Natural killer cell (primary cell): Measurements from ENCODE around the gene CDH13. TPM values are rescaled to one million over a fixed set of nuclear protein-coding genes. Genes with fewer than 3 reads are reported as not detected.

Source experiments
- ATAC-seq, 3 donors: fragments of 150-1000 bp in 2 of 3; fragments of 200-7000 bp in 1 of 3; cut with Tn5 transposase; 1 replicate in 1 of 3; 2 replicates in 2 of 3; pipeline ENCODE4 v1.10.0; 2021; ENCODE audit warnings: mild to moderate bottlenecking in 2 of 3, moderate library complexity in 2 of 3
- DNase-seq, 2 donors: peaks; one replicate each; pipeline versions ENCODE4 v3.0.0 to v3.0.0-alpha.2; 2013 to 2021; ENCODE audit warnings: mixed read lengths in 1 of 2
- H3K27ac ChIP-seq: one replicate; pipeline ENCODE4 v1.5.1; 2013; ENCODE audit warnings: mild to moderate bottlenecking, low read length
- H3K27me3 ChIP-seq: one replicate; pipeline ENCODE4 v1.6.1; 2013; ENCODE audit warnings: low read length; ENCODE audit not compliant: control insufficient read depth, insufficient read depth
- H3K36me3 ChIP-seq: one replicate; pipeline ENCODE4 v1.6.1; 2013; ENCODE audit warnings: low read length; ENCODE audit not compliant: control insufficient read depth, insufficient read depth
- H3K4me1 ChIP-seq: one replicate; pipeline ENCODE4 v1.6.1; 2013; ENCODE audit warnings: low read length; ENCODE audit not compliant: control insufficient read depth, insufficient read depth
- H3K4me3 ChIP-seq: one replicate; pipeline ENCODE4 v1.5.1; 2013; ENCODE audit warnings: low read length
- H3K9me3 ChIP-seq: one replicate; pipeline ENCODE4 v1.6.1; 2013; ENCODE audit warnings: low read length; ENCODE audit not compliant: control insufficient read depth, insufficient read depth
- H3K27ac Mint-ChIP-seq, 2 donors: one replicate each; pipeline ENCODE4 v1.8.0; 2022; ENCODE audit warnings: mild to moderate bottlenecking in 2 of 2, mixed read lengths in 2 of 2, moderate library complexity in 1 of 2
- H3K27me3 Mint-ChIP-seq, 2 donors: one replicate each; pipeline ENCODE4 v1.8.0; 2022; ENCODE audit warnings: low read depth in 2 of 2, mixed read lengths in 2 of 2
- H3K36me3 Mint-ChIP-seq: one replicate; pipeline ENCODE4 v1.8.0; 2022; ENCODE audit warnings: mixed read lengths
- H3K4me1 Mint-ChIP-seq, 2 donors: one replicate each; pipeline ENCODE4 v1.8.0; 2022; ENCODE audit warnings: mixed read lengths in 2 of 2
- H3K4me3 Mint-ChIP-seq: one replicate; pipeline ENCODE4 v1.8.0; 2022; ENCODE audit warnings: mild to moderate bottlenecking, moderate library complexity, mixed read lengths
- H3K9me3 Mint-ChIP-seq, 2 donors: one replicate each; pipeline ENCODE4 v1.8.0; 2022; ENCODE audit warnings: mixed read lengths in 2 of 2
- WGBS: methylation state at CpG from one replicate; pipeline ENCODE4 v1.1.7; 2013; ENCODE audit warnings: missing lambda C conversion rate; ENCODE audit not compliant: insufficient coverage; 5-methylcytosine and 5-hydroxymethylcytosine counted together
- intact Hi-C: fragments of 100-400 bp; cut with micrococcal nuclease; formaldehyde crosslinking; loops from one replicate; pipeline ENCODE4 v1.14.2; 2022
- total RNA-seq, 4 donors: library from RNA; stranded (reverse); fragments of 120-200 nt in 1 of 4; gene quantifications; one replicate each; pipeline versions ENCODE4 v1.2.3 to v1.2.4, GENCODE V29; 2013 to 2022
- TF ChIP-seq, protein P1 (sequence below): fragments of 200-600 bp; IDR thresholded peaks from one replicate; pipeline ENCODE4 v1.8.0; 2022; ENCODE audit warnings: antibody characterized with exemption

The CDH13 gene
- total RNA-seq, 3 donors from 2014 or later (not counting 1 experiment from before 2014, with no cell fraction given), result not detected

DNA sequence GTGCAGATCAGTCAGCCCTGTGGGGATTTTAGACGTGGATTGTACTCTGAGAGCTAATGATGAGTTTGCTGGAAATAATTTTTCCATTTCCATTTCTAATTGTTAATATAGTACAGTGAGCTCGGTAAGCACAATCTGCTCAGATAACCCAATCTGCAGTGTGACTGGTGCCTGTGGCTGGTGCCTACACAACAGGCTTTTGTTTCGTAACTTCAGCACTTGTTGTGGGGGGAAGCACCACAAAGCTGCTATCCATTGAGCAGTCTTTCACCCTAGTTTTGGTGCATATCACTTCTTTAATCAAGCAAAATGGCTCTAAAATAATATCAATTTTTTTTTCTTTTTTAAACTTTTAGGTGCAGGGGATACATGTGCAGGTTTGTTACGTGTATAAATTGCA is 646.1 kb downstream of the CDH13 start:
- H3K27me3 Mint-ChIP-seq, result peaks cover 0 to 18% of the 10 kb centered on the region in 2 donors
- H3K4me3 ChIP-seq, result no peak overlapping the region
- WGBS, result 71% methylated on average over 3 of the region's 4 CpGs
- TF ChIP-seq, protein P1, sequence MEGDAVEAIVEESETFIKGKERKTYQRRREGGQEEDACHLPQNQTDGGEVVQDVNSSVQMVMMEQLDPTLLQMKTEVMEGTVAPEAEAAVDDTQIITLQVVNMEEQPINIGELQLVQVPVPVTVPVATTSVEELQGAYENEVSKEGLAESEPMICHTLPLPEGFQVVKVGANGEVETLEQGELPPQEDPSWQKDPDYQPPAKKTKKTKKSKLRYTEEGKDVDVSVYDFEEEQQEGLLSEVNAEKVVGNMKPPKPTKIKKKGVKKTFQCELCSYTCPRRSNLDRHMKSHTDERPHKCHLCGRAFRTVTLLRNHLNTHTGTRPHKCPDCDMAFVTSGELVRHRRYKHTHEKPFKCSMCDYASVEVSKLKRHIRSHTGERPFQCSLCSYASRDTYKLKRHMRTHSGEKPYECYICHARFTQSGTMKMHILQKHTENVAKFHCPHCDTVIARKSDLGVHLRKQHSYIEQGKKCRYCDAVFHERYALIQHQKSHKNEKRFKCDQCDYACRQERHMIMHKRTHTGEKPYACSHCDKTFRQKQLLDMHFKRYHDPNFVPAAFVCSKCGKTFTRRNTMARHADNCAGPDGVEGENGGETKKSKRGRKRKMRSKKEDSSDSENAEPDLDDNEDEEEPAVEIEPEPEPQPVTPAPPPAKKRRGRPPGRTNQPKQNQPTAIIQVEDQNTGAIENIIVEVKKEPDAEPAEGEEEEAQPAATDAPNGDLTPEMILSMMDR, result no peak
- DNase-seq (no peak), ATAC-seq (no peak)
- H3K27me3 ChIP-seq, result peaks cover 3% of the 10 kb centered on the region
- H3K36me3 Mint-ChIP-seq, result no peaks in the 10 kb centered on the region
- H3K4me3 Mint-ChIP-seq, result no peak overlapping the region
- no peaks in the 10 kb centered on the region for H3K4me1 ChIP-seq
- H3K27ac ChIP-seq, result no peak overlapping the region
- intact Hi-C loops, result loop anchor here (1.0 kb wide), 1 partner anchor 9 kb away; no protein-coding TSS in a partner anchor
- H3K4me1 Mint-ChIP-seq, result no peaks in the 10 kb centered on the region
- no peak overlapping the region for H3K27ac Mint-ChIP-seq
- H3K9me3 Mint-ChIP-seq, result peaks cover 0 to 2% of the 10 kb centered on the region in 2 donors
- H3K36me3 ChIP-seq, result no peaks in the 10 kb centered on the region
- no peaks in the 10 kb centered on the region for H3K9me3 ChIP-seq

DNA sequence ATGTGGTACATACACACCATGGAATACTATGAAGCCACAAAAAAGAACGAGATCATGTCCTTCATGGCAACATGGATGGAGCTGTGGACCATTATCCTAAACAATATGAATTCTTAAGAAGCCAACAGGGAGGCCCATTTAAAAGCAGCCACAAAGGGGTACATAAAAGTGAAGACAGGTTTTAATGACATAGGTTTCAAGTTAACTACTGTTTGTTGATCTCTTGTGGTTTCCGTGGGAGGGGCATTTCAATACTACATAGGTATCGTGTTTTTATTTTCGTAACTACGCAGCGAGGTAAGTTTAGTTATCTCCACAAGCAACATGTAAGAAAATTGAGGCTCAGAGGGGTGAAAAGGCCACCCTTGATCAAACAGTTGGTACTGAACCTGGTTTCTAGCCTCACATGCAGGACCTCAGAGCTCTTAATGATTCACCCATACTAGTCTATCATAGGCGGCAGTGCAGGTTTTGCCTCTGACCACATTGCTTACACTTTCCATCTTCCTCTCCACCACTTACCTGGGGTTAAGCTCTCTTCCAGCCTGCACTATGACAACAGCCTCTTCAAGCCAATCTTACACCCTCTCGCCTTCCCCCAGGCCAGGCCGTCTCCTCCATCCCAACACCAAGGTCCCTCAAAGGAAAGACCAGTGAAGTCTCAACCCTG is 646.9 kb downstream of the CDH13 start:
- Histone ChIP-seq H3K36me3 (no peaks in the 10 kb centered on the region), H3K4me3 (no peak overlapping the region), H3K9me3 (no peaks in the 10 kb centered on the region), H3K4me1 (no peaks in the 10 kb centered on the region), H3K27me3 (peaks cover 3% of the 10 kb centered on the region), H3K27ac (no peak overlapping the region)
- TF ChIP-seq, protein P1, result no peak
- H3K4me3 Mint-ChIP-seq, result no peak overlapping the region
- H3K27me3 Mint-ChIP-seq, result peaks cover 0 to 18% of the 10 kb centered on the region in 2 donors
- ATAC-seq, result no peak
- no peak overlapping the region for H3K27ac Mint-ChIP-seq
- H3K4me1 Mint-ChIP-seq, result no peaks in the 10 kb centered on the region
- no peaks in the 10 kb centered on the region for H3K36me3 Mint-ChIP-seq
- no peak for DNase-seq
- intact Hi-C loops, result loop anchor here (1.0 kb wide), 1 partner anchor 9 kb away; no protein-coding TSS in a partner anchor
- WGBS, result 95% methylated on average over 8 of the region's 9 CpGs
- peaks cover 0 to 2% of the 10 kb centered on the region in 2 donors for H3K9me3 Mint-ChIP-seq

DNA sequence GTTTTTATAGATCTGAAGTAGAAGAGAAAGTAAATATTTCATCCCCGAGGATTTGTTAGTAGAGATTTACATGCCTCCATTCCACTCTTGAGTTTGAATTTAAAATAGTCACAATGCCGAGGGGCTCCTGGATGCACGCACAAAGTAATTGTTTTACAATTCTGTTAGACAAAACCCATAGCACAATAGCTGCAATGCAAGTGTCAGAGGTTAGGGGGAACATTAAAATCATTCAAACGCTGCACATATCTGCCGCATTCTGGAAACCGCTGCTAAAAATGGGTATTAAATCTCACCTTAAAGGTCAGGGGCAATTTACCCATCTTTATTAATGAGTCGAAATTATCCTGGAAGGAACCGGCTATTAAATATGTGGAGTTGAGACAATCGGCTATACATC is 652.5 kb downstream of the CDH13 start:
- Histone ChIP-seq H3K27ac (no peak overlapping the region), H3K9me3 (no peaks in the 10 kb centered on the region), H3K4me3 (no peak overlapping the region), H3K4me1 (no peaks in the 10 kb centered on the region), H3K27me3 (no peaks in the 10 kb centered on the region), H3K36me3 (no peaks in the 10 kb centered on the region)
- H3K27me3 Mint-ChIP-seq, result peaks cover 0 to 3% of the 10 kb centered on the region in 2 donors
- H3K27ac Mint-ChIP-seq, result no peak overlapping the region
- H3K4me1 Mint-ChIP-seq, result no peaks in the 10 kb centered on the region
- H3K4me3 Mint-ChIP-seq, result no peak overlapping the region
- TF ChIP-seq, protein P1, result no peak
- ATAC-seq (no peak), DNase-seq (no peak)
- intact Hi-C loops, result no loop called here
- H3K36me3 Mint-ChIP-seq, result no peaks in the 10 kb centered on the region
- 98% methylated on average over 5 of the region's 9 CpGs for WGBS
- H3K9me3 Mint-ChIP-seq, result no peaks in the 10 kb centered on the region

DNA sequence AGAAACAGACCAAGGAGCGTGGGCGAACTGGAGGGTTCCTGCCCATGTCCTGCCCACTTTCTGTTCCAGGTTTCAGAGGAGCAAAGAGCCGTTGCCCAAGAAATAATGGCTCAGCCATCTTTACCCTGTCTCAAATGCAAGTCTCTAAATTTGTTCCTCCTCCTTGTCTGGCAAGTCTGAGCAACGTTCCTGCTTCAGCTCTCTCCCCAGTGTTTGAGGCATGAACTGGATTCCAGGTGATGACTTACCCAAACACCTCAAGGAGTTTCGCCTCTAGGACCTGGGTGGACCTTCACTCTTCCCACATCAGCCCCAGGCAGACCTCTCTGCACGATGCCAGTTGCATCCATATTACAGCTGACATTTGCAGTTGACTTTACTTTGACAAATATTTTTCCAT is 659.2 kb downstream of the CDH13 start:
- TF ChIP-seq, protein P1, result no peak
- no peaks in the 10 kb centered on the region for H3K4me1 ChIP-seq
- H3K27me3 ChIP-seq, result no peaks in the 10 kb centered on the region
- intact Hi-C loops, result no loop called here
- Mint-ChIP-seq H3K27me3 (peaks cover 3 to 14% of the 10 kb centered on the region in 2 donors), H3K4me1 (no peaks in the 10 kb centered on the region), H3K9me3 (no peaks in the 10 kb centered on the region), H3K27ac (no peak overlapping the region), H3K36me3 (no peaks in the 10 kb centered on the region), H3K4me3 (no peak overlapping the region)
- no peak overlapping the region for H3K27ac ChIP-seq
- no peaks in the 10 kb centered on the region for H3K9me3 ChIP-seq
- ATAC-seq (no peak), DNase-seq (no peak)
- no peak overlapping the region for H3K4me3 ChIP-seq
- WGBS, result 83% methylated on average over 6 of the region's 6 CpGs
- no peaks in the 10 kb centered on the region for H3K36me3 ChIP-seq
